ENCODE data around the gene DAGLA. TPM values are rescaled to one million over a fixed set of nuclear protein-coding genes. Genes with fewer than 3 reads are reported as not detected.

Gene DAGLA
- total and polyA plus RNA-seq, 12 donors = 0.44 to 4.2 (median 2.3) TPM

GRCh38 chr11:61783717-61784505 is 103.7 kb downstream of the DAGLA start:
- no peak for TF ChIP-seq CTCF (IDR thresholded peaks at IDR 0.05)
- TF ChIP-seq POLR2A (IDR thresholded peaks at IDR 0.05) = no peak
- Histone ChIP-seq H3K4me3 (no peak overlapping the region), H3K27me3 (no peaks in the 10 kb centered on the region), H3K4me1 (replicated peaks in 1 of 2) (no peaks in the 10 kb centered on the region), H3K36me3 (replicated peaks in 1 of 2) (peaks cover 0 to 39% of the 10 kb centered on the region in 2 donors), H3K27ac (no peak overlapping the region), H3K9me3 (replicated peaks in 1 of 3) (no peaks in the 10 kb centered on the region)
- DNase-seq = no peak
- intact Hi-C loops (cut with DNase I) = loop anchor here in 1 of 2 donors (10.0 kb wide), 2 partner anchors 171 to 331 kb away; partner anchors contain the start of gene BEST1
- WGBS, 4 donors = 72 to 82% (median 75%) methylated on average over 7 to 13 of the region's 13 CpGs

- Histone ChIP-seq H3K36me3 (replicated peaks in 1 of 2) (peaks cover 0 to 45% of the 10 kb centered on the region in 2 donors), H3K27ac (no peak overlapping the region), H3K27me3 (no peaks in the 10 kb centered on the region), H3K4me1 (replicated peaks in 1 of 2) (no peaks in the 10 kb centered on the region), H3K9me3 (replicated peaks in 1 of 3) (no peaks in the 10 kb centered on the region), H3K4me3 (no peak overlapping the region)
- intact Hi-C loops (cut with DNase I) = loop anchor here in 1 of 2 donors (10.0 kb wide), 2 partner anchors 170 to 330 kb away; partner anchors contain the start of gene BEST1
- WGBS, 4 donors = 76 to 86% (median 84%) methylated on average over 7 of the region's 7 CpGs
- TF ChIP-seq POLR2A (IDR thresholded peaks at IDR 0.05) = no peak
- no peak for TF ChIP-seq CTCF (IDR thresholded peaks at IDR 0.05)
- no peak for DNase-seq
Observed at GRCh38 chr11:61784506-61784805, 104.3 kb downstream of the DAGLA start.

GRCh38 chr11:61785837-61786402 is 105.7 kb downstream of the DAGLA start:
- no peak overlapping the region for H3K4me3 ChIP-seq
- no peaks in the 10 kb centered on the region for H3K9me3 ChIP-seq (replicated peaks in 1 of 3)
- H3K36me3 ChIP-seq (replicated peaks in 1 of 2) = peaks cover 0 to 56% of the 10 kb centered on the region in 2 donors
- no peak for TF ChIP-seq CTCF (IDR thresholded peaks at IDR 0.05)
- TF ChIP-seq POLR2A (IDR thresholded peaks at IDR 0.05) = no peak
- intact Hi-C loops (cut with DNase I) = loop anchor here in 1 of 2 donors (10.0 kb wide), 2 partner anchors 169 to 329 kb away; partner anchors contain the start of gene BEST1
- H3K4me1 ChIP-seq (replicated peaks in 1 of 2) = no peaks in the 10 kb centered on the region
- DNase-seq = no peak
- 87 to 93% (median 88%) methylated on average over 6 to 11 of the region's 11 CpGs for WGBS, 4 donors
- H3K27me3 ChIP-seq = no peaks in the 10 kb centered on the region
- H3K27ac ChIP-seq = no peak overlapping the region

GRCh38 chr11:61787928-61788491 is 107.8 kb downstream of the DAGLA start:
- intact Hi-C loops (cut with DNase I) = loop anchor here in 1 of 2 donors (10.0 kb wide), 2 partner anchors 167 to 327 kb away; partner anchors contain the start of gene BEST1
- Histone ChIP-seq H3K4me3 (no peak overlapping the region), H3K27me3 (no peaks in the 10 kb centered on the region), H3K9me3 (replicated peaks in 1 of 3) (no peaks in the 10 kb centered on the region), H3K4me1 (replicated peaks in 1 of 2) (peaks cover under 1 to 10% of the 10 kb centered on the region in 2 donors), H3K27ac (no peak overlapping the region), H3K36me3 (replicated peaks in 1 of 2) (peaks cover 0 to 56% of the 10 kb centered on the region in 2 donors)
- TF ChIP-seq POLR2A (IDR thresholded peaks at IDR 0.05) (no peak), CTCF (IDR thresholded peaks at IDR 0.05) (peak in 3 of 6 experiments; percentile 14 to 26 (median 23))
- no peak for DNase-seq
- WGBS, 4 donors = 48 to 63% (median 57%) methylated on average over 8 to 9 of the region's 9 CpGs
